Epithelial cell of proximal tubule (primary cell): ENCODE measurements around the gene CAPZB. TPM values are rescaled to one million over a fixed set of nuclear protein-coding genes. Genes with fewer than 3 reads are reported as not detected.

Experiments
- DNase-seq: peaks from one replicate; pipeline ENCODE4 v3.0.0-alpha.2; 2011; ENCODE audit warnings: low read depth
- H3K4me3 ChIP-seq: 2 replicates; pipeline ENCODE4 v1.5.1; 2011; ENCODE audit warnings: low read depth, mild to moderate bottlenecking, low read length
- CTCF ChIP-seq: conservative IDR thresholded peaks from 2 replicates; pipeline ENCODE4 v1.5.1; 2012; ENCODE audit warnings: low read depth, mild to moderate bottlenecking, low read length
- total RNA-seq: library from RNA; depleted of rRNA; stranded (reverse); fragments of >200 nt; gene quantifications from 2 replicates; pipeline ENCODE4 v1.2.3, GENCODE V29; 2015

Gene CAPZB
- total RNA-seq, 1 donor from 2014 or later, result 74.9 TPM

- no peak for TF ChIP-seq CTCF
- H3K4me3 ChIP-seq, result no peak overlapping the region
- DNase-seq, result no peak
Measured at GRCh38 chr1:19469004-19469403, 16.3 kb downstream of the CAPZB start.

- no peak overlapping the region for H3K4me3 ChIP-seq
- no peak for TF ChIP-seq CTCF
- DNase-seq, result no peak
Measured at GRCh38 chr1:19468397-19468956, 16.9 kb downstream of the CAPZB start.

DNA sequence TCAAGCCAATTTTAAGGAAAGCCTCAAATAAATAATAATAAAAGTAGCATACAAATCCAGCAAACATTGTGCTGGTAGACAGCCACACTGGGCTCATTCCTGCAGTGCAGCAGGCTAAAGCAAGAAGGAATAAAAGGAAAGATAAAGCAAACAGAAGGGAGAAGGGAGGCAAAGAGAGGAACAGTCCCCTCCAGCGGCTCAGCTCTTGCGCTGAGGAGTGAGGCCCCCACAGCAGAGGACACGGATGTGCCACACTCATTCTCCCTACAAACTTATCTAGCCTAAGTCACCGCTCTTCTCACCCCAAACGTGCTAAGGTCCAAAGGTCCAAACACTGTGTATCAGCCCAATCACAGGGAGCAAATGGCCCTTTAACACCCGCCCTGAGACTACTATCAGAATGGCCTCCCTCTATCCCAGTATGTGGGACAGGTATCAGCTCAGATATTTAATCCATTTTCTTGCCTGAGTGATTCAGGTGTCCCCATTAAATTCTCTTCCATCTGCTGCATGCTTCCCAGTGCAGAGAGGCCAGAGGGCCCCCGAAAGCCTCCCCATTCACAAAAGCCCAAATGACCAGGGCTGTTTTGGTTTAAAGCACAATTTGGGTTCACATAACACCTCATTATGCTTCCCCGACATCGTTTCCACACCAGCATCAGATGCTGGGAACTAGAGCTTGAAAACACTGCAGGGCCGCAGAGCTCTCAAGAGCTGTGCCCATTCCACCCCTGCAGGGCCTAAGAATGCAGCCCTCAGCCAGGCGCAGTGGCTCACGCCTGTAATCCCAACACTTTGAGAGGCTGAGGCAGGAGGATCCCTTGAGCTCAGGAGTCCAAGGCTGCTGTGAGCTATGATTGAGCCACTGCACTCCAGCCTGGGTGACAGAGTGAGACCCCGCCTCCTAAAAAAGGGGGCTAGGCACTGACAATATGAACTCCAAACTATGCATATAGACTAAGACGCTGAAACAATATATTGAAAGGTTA is 17.8 kb downstream of the CAPZB start:
- DNase-seq, result no peak
- no peak for TF ChIP-seq CTCF
- no peak overlapping the region for H3K4me3 ChIP-seq

DNA sequence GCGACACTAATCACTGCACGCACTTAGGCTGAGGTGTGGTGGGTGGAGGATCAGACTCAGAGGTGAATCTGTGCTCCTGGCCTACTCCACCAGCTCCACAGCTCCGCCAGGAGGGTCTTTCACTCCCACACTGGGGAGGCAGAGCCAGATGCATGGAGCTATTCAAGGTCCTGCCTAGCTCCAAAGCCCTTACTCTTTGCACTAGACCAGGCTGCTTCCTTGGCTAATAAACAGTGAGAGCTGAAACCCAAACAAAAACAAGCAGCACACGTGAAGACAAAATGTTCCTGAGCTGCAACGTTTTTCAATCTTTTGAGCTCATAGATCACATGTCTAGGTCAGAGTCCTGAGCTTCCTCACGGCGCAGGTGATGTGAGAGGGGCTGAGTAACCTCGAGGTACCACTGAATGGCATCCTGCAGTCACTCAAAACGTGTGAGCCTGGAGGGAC is 19.2 kb downstream of the CAPZB start:
- no peak for DNase-seq
- TF ChIP-seq CTCF, result no peak
- no peak overlapping the region for H3K4me3 ChIP-seq

DNA sequence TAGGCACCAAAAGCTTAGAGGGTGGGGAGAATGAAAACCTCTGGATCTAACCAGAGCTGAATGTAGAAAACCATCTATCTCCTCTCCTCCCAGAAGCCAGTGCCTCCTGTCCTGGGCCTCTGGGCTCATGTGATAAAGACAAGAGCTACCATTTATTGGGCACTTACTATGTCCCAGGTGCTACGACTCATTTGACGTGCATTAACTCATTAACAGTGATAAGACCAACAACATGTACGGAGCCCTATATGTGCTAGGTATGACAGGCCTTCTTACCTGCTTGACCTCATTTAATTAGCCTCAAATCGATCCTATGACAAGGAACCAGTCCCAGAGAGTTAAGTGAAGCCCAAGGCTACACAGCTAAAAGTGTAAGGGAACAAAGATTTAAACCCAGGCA is 19.7 kb downstream of the CAPZB start:
- TF ChIP-seq CTCF, result no peak
- no peak overlapping the region for H3K4me3 ChIP-seq
- no peak for DNase-seq

DNA sequence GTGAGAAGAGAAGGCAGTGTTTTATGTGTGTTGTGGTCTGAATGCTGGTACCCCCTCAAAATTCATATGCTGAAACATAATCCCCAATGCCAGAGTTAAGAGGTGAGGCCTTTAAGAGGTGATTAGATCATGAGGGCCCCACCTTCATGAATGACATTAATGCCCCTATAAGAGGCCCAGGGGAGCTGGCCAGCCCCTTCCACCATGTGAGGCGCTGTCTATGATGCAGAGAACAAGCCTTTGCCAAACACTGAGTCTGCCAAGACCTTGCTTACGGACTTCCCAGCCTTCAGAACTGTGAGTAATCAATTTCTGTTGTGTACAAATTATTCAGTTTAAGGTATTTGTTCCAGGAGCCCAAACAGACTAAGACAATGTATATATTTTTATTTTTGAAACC is 20.2 kb downstream of the CAPZB start:
- DNase-seq, result no peak
- no peak overlapping the region for H3K4me3 ChIP-seq
- no peak for TF ChIP-seq CTCF
